GM18505 (cell line): Measurements from ENCODE around the gene NTSR1.

Experiments used
- ATAC-seq: cut with Tn5 transposase; IDR thresholded peaks from one replicate; pipeline ENCODE4 v1.9.1; 2021; ENCODE audit not compliant: unreplicated experiment
- POLR2A ChIP-seq: IDR thresholded peaks from 4 replicates; pipeline ENCODE4 v1.6.1; 2011; ENCODE audit warnings: borderline replicate concordance; ENCODE audit not compliant: insufficient read depth, insufficient read length; ENCODE audit errors: extremely low read depth

Gene NTSR1

DNA sequence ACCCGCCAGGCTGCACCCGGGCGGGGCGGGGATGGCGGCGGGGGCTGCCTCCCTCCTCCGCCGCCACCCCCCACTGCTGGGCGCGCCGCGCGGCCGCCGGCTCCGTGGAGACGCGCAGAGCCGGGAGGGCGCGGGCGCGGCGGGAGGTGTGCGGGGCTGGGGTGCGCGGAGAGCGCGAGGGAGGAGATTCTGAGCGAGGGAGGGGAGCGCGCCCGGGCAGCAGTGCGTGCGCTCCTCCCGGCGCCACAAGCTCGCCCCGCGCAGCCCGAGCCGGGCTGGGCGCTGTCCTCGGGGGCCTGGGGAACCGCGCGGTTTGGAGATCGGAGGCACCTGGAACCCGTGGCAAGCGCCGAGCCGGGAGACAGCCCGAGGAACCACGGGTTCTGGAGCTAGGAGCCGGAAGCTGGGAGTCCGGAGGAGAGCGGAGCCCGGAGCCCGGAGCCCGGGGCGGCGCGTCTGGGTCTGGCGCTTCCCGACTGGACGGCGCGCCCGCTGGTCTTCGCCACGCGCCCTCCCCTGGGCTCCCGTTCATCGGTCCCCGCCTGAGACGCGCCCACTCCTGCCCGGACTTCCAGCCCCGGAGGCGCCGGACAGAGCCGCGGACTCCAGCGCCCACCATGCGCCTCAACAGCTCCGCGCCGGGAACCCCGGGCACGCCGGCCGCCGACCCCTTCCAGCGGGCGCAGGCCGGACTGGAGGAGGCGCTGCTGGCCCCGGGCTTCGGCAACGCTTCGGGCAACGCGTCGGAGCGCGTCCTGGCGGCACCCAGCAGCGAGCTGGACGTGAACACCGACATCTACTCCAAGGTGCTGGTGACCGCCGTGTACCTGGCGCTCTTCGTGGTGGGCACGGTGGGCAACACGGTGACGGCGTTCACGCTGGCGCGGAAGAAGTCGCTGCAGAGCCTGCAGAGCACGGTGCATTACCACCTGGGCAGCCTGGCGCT, at the start of gene NTSR1:
Gene NTSR1, plus strand, starts transcription at position 246 of the 946 bp plus-strand sequence. Its CDS starts 372 bp downstream, at position 618.
- no peak for TF ChIP-seq POLR2A
- no peak for ATAC-seq

DNA sequence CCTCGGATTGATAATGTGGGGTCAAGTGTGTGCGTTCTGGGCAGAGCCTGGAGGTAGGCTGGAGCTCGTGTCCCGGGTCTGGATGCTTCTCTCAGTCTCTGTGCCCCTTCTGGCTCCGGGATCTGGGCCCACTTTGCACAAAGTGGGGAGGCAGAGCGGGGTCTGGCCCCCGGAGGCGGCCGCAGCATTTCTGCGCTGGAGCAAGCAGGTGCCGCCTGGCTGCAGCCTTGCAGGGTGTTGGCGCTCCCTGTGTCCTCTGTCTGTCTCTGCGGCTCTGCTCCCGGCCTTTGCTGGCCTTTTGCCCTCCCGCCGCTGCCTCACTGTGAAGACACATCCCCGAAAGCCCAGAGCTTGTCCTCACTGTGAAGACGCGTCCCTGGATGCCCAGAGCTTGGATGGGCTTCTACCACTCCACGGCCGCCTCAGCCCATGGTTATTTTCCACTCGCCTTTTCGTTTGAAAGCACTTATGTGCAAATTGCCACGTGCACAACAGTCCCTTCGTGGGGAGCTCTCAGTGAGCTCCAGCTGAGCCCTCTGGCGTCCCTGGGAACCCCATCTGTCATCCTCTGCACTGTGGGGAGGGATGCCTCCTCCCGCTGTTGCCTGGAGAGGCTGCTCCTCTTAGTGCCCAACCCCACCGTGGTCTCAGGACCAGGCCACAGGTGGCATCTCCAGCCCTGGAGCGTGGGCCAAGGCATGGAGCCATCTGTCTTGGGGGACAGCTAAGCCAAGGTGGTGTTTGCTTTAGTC, 49.0 kb upstream of the NTSR1 start:
- TF ChIP-seq POLR2A: no peak
- no peak for ATAC-seq

DNA sequence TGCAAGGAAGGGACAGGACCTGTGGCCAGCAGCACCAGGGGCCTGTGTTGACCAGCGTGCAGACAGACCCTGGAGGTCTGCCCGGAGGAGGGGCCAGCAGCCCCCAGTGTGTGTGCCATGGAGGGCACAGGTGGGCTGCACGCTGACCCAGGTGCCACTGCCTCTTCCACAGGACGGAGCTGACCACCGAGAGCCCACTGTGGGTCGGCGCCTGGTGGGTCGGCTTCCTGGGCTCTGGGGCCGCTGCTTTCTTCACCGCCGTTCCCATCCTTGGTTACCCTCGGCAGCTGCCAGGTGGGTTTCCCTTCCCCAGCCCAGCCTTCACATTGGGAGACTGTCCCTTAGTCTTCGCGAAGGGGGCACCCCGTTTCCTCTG, 48.4 kb upstream of the NTSR1 start:
- TF ChIP-seq POLR2A: no peak
- no peak for ATAC-seq

DNA sequence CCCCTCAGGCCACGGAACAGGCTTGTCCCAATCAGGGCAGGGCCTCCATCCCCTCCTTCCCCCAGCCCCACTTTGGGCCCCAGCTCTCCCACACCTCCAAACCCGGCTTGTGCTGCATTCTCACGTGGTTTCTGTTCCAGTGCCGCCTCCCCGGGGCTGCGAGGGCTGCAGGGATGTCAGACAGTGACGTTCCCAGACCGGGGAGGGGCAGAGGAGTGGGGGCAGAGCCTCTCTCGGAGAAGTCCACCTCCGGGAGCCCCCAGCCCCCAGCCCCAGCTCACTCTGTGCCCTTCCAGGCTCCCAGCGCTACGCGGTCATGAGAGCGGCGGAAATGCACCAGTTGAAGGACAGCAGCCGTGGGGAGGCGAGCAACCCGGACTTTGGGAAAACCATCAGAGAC, 47.9 kb upstream of the NTSR1 start:
- TF ChIP-seq POLR2A: no peak

DNA sequence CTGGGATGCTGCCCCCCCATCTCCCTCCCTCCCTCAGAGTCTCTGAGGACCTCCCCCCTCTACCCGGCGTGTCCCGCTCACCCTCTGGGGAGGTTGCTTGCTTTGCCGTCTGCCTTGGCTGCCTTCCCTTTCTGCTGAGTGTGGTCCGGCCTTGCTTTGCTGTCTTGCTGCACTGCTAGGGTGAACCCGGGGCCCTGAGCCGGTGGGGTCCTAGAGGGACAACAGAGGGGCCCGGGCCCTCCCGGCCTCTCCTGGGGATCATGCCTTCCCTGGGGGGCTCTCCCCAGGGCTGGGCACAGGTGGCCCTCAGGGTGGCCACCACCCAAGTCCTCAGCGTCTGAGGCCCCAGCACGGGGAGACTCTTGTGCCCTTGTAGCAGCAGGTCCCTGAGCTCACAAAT, 47.0 kb upstream of the NTSR1 start:
- no peak for TF ChIP-seq POLR2A
- no peak for ATAC-seq

More for the DNA sequence above, 47.9 kb upstream of the NTSR1 start:
- ATAC-seq: no peak

DNA sequence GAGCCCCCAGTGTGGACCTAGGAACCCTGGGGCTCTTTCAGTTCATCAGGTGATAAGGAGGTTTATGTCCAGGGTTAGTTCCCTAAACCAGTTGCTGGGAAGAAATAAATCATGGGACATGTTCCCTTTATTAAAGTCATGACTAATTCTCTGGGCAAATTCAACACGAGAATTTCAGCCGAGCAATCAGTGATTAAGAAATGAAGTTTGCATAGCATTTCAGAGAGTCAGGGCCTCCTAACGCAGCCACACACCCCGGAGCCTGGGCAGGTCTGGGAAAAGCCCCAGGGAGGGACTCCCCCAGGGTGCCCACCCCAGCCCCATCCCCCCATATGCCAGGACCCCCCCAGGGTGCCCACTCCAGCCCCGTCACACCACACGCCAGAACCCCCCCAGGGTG, 46.2 kb upstream of the NTSR1 start:
- TF ChIP-seq POLR2A: no peak
- ATAC-seq: no peak

DNA sequence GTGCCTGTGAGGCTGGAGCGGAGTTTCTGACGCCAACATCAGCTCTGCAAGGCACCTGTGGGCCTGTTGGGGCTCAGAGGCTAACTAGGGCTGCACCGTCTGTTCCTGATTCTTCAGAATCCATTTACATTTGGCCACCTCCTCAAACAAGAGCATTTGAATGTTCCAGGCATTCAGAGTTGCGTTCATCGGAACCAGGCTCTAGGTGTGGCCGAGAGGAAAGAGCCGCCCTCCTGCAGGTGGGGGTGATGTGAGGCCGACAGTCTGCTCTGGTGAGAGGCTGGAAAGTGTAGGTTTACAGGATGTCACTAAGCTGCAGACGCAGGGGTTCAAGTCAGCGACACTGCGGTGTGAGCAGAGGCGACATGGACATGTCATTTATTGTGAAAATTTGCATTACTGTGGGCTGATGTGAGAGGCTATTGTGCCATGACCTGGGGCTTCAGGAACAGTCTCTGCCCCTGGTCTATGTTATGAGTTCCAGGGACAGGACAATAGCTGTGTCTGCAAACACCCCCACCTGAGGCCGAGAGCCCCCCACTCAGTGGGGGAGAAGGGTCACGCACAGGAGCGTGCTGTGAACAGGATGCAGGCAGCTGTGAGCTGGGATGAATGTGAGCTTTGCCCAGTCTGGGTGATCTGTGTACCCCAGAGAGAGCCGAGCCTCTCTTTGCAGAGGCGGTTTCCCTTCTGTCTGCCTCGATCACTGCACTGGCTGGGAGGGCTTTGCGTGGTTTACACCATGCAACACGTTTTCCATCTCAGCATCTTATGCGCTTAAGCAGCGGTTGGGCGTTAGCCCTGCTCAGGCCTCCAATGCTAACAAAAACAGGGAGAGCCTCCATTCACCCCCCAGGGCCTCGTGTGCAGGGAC, 45.3 kb upstream of the NTSR1 start:
- ATAC-seq: no peak
- no peak for TF ChIP-seq POLR2A

DNA sequence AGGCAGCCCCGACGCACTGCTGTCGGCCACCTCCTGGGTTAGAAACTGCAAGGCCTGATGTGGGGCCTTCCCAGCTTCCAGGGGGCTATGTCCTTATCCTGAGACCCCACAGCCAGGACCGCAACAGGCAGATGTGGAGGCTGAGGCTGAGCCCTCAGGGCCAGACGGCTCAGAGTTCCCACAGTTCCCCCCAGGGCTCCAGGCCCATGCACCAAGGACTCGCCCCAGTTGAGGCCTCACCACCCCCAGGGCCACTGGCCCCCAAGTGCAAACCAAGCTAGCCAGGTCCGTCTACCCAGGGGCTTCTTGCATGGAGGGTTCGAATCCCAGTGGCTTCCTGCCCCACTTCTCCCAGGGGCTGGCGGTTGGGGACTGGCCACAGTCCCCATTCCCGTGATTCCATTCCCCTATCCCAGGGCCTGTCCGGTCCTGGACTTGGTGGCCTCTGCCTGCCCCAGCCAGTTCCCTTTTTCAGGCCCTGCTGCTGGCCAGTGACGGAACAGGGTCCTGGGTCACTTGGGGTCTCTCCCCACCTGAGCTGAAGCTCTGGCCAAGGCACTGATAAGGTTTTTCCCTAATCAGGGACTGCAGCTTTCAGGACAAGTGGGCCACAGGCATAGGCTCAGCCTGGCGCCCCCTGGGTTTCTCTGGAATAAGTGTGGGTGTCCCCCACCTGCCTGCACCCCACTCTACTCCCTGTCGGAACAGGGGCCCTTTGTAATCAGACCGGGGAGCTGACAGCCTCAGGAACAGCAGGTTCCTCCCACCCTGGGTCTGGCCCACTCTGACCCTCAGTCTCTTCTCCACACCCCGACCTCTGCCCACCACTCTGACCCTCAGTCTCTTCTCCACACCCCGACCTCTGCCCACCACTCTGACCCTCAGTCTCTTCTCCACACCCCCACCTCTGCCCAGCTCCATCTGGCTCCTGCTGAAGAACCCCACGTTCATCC, 44.3 kb upstream of the NTSR1 start:
- no peak for ATAC-seq
- TF ChIP-seq POLR2A: no peak

DNA sequence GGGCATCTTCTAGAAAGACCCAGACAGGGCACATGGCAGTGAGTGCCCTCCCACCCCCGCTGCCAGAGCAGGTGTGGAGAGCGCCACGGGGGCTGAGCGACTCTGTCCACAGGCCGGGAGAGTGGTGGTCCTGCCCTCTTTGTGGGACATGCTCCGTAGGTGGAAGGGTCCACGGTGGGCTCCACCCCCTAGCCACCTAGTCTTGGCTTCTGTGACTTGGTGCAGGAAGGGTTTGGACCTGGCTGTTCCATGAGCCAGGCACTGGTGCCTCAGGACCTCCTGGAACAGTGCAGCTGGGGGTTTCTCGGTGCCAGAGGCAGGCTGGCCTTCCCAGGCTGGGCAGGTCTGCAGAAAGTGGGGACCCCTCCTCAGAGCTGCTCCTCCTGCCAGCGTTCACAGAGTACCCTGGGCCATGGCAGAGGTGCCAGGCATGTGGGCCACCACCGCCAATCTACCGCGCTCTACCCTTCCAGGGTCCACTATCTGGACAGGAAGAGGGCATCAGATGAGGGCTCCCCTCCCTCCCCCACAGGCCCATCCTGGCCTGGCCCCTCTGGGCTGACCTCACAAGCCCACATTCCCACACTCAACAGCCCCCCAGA, 43.4 kb upstream of the NTSR1 start:
- no peak for ATAC-seq

DNA sequence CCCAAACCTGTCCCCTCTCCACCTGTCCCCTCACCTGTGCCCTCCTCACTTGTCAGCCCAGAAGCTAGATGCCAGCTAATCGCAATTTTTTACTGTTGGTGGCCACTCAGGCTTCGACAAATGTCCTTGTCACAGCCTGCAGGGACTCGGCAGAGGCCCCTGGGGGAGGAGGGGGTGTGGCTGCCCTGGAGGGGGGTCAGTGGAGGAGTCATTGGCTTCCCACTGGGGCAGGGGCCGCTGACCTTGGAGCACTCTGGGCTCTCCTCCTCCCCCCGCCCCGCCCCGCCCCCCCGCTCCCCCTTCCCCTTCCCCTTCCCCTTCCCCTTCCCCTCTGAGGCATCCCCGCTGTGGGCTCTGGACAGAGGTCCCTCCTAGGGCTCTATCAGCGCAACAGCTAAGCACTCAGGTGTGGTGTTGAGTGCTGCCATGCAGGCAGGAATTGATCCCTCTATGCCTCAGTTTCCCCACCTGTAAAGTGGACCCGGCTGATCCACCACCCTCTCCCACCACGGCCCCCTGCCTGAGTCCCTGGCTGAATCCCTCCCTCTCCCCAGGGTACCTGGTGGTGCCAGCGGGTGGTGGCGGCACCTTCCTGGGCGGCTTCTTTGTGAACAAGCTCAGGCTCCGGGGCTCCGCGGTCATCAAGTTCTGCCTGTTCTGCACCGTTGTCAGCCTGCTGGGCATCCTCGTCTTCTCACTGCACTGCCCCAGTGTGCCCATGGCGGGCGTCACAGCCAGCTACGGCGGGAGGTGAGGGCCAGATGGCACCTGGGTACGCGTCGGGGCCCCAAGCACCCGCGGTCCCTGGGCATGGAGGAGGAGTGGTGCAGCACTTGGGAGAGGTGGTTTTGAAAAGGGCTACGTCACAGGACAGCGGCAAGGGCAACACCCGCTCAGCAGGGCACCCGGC, 42.6 kb upstream of the NTSR1 start:
- no peak for TF ChIP-seq POLR2A
- no peak for ATAC-seq

More for the DNA sequence above, 43.4 kb upstream of the NTSR1 start:
- no peak for TF ChIP-seq POLR2A
